ENCODE data around the gene AP1M2.
"Not testable (repeated sequence)": the region's sequence is repeated elsewhere in the genome, so short reads cannot be mapped to it uniquely, and the experiment has no call there.

The AP1M2 gene

GRCh38 chr19:10549733-10550132 lies 37.4 kb downstream of the AP1M2 start:
- in situ Hi-C loops (cut with HindIII; ENCODE audit: low pct_ligation_motif_present, low pct_unique_long_range_greater_than_20kb, low sequenced_read_pairs): no loop called here
- no peak for DNase-seq

GRCh38 chr19:10548746-10549276 lies 38.3 kb downstream of the AP1M2 start:
- DNase-seq: no peak
- in situ Hi-C loops (cut with HindIII; ENCODE audit: low pct_ligation_motif_present, low pct_unique_long_range_greater_than_20kb, low sequenced_read_pairs): no loop called here

GRCh38 chr19:10546817-10547216 lies 40.3 kb downstream of the AP1M2 start:
- in situ Hi-C loops (cut with HindIII; ENCODE audit: low pct_ligation_motif_present, low pct_unique_long_range_greater_than_20kb, low sequenced_read_pairs): no loop called here
- no peak for DNase-seq

GRCh38 chr19:10544753-10545251 lies 42.3 kb downstream of the AP1M2 start:
- no peak for DNase-seq
- in situ Hi-C loops (cut with HindIII; ENCODE audit: low pct_ligation_motif_present, low pct_unique_long_range_greater_than_20kb, low sequenced_read_pairs): no loop called here

GRCh38 chr19:10544242-10544752 lies 42.8 kb downstream of the AP1M2 start:
- no peak for DNase-seq

GRCh38 chr19:10543420-10544241 lies 43.5 kb downstream of the AP1M2 start, which contains the start of gene ATG4D:
ATG4D (plus strand) TSS chr19:10543904; CDS start chr19:10544091, 187 bp downstream.
- peak; percentile 62 for DNase-seq
- in situ Hi-C loops (cut with HindIII; ENCODE audit: low pct_ligation_motif_present, low pct_unique_long_range_greater_than_20kb, low sequenced_read_pairs): no loop called here

More at GRCh38 chr19:10544242-10544752, 42.8 kb downstream of the AP1M2 start:
- in situ Hi-C loops (cut with HindIII; ENCODE audit: low pct_ligation_motif_present, low pct_unique_long_range_greater_than_20kb, low sequenced_read_pairs): no loop called here

GRCh38 chr19:10543059-10543419 lies 44.1 kb downstream of the AP1M2 start:
- in situ Hi-C loops (cut with HindIII; ENCODE audit: low pct_ligation_motif_present, low pct_unique_long_range_greater_than_20kb, low sequenced_read_pairs): no loop called here

GRCh38 chr19:10539016-10539415 lies 48.1 kb downstream of the AP1M2 start:
- DNase-seq; in situ Hi-C loops (cut with HindIII; ENCODE audit: low pct_ligation_motif_present, low pct_unique_long_range_greater_than_20kb, low sequenced_read_pairs): not testable (repeated sequence)

More at GRCh38 chr19:10543059-10543419, 44.1 kb downstream of the AP1M2 start:
- no peak for DNase-seq

GRCh38 chr19:10538204-10538983 lies 48.7 kb downstream of the AP1M2 start:
- in situ Hi-C loops (cut with HindIII; ENCODE audit: low pct_ligation_motif_present, low pct_unique_long_range_greater_than_20kb, low sequenced_read_pairs): no loop called here
- DNase-seq: no peak

- no peak for DNase-seq
- in situ Hi-C loops (cut with HindIII; ENCODE audit: low pct_ligation_motif_present, low pct_unique_long_range_greater_than_20kb, low sequenced_read_pairs): no loop called here
These were observed 49.4 kb downstream of the AP1M2 start for GRCh38 chr19:10537668-10538067.

- DNase-seq: no peak
- in situ Hi-C loops (cut with HindIII; ENCODE audit: low pct_ligation_motif_present, low pct_unique_long_range_greater_than_20kb, low sequenced_read_pairs): no loop called here
These were observed 51.5 kb downstream of the AP1M2 start for GRCh38 chr19:10535613-10536012.

- in situ Hi-C loops (cut with HindIII; ENCODE audit: low pct_ligation_motif_present, low pct_unique_long_range_greater_than_20kb, low sequenced_read_pairs): no loop called here
- no peak for DNase-seq
These were observed 53.3 kb downstream of the AP1M2 start for GRCh38 chr19:10533646-10534386.

- no peak for DNase-seq
- in situ Hi-C loops (cut with HindIII; ENCODE audit: low pct_ligation_motif_present, low pct_unique_long_range_greater_than_20kb, low sequenced_read_pairs): no loop called here
These were observed 54.7 kb downstream of the AP1M2 start for GRCh38 chr19:10532457-10532856.

- in situ Hi-C loops (cut with HindIII; ENCODE audit: low pct_ligation_motif_present, low pct_unique_long_range_greater_than_20kb, low sequenced_read_pairs): not testable (repeated sequence)
These were observed 60.2 kb downstream of the AP1M2 start for GRCh38 chr19:10526887-10527286.

GRCh38 chr19:10525636-10526035 lies 61.5 kb downstream of the AP1M2 start:
- in situ Hi-C loops (cut with HindIII; ENCODE audit: low pct_ligation_motif_present, low pct_unique_long_range_greater_than_20kb, low sequenced_read_pairs): no loop called here
- DNase-seq: no peak

More at GRCh38 chr19:10526887-10527286, 60.2 kb downstream of the AP1M2 start:
- not testable (repeated sequence) for DNase-seq

GRCh38 chr19:10523135-10523636 lies 63.9 kb downstream of the AP1M2 start:
- in situ Hi-C loops (cut with HindIII; ENCODE audit: low pct_ligation_motif_present, low pct_unique_long_range_greater_than_20kb, low sequenced_read_pairs): no loop called here
- no peak for DNase-seq

All from ACHN (cell line).